GM18909 (cell line): ENCODE data around the gene UBE2H.
"Not testable (repeated sequence)": the region's sequence is repeated elsewhere in the genome, so short reads cannot be mapped to it uniquely, and the experiment has no call there.

Experiments
- ATAC-seq: cut with Tn5 transposase; IDR thresholded peaks from one replicate; pipeline ENCODE4 v1.9.1; 2021; ENCODE audit warnings: mild to moderate bottlenecking; ENCODE audit not compliant: unreplicated experiment, poor library complexity

The UBE2H gene

DNA sequence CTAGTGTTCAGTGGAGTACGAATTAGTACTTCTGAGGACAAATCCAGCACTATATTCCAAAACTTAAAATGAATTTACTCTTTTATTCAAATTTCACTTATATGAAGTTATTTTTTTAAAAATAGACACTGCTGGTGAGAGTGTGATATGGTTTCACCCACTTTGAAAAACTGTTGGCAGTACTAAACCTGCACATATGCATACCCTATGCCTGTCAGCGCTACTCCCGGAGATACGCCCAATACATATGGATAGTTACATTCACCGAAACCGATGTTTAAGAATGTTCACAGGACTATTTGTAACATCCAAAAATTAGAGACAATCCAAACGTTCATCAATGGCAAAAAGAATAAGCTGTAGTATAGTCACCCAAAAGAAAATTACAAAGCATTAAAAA, 69.6 kb downstream of the UBE2H start:
- no peak for ATAC-seq

DNA sequence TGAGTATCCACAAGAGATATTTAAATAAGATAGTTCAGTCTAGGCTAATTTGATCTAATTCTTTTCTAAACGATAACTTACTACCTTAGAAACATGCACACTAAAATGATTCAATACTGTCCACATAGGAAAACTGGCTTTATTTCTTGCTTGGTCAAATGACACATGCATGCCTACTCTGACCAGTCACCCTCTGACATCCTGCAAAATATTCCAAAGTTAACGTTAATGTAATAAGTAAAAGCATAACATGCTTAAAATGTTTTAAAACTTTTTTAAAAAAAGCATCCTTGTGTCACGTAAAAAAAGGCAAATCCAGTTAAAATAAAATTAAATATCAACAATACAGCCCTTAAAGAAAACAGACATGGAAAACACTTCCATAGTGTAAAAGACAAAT, 70.2 kb downstream of the UBE2H start:
- no peak for ATAC-seq

DNA sequence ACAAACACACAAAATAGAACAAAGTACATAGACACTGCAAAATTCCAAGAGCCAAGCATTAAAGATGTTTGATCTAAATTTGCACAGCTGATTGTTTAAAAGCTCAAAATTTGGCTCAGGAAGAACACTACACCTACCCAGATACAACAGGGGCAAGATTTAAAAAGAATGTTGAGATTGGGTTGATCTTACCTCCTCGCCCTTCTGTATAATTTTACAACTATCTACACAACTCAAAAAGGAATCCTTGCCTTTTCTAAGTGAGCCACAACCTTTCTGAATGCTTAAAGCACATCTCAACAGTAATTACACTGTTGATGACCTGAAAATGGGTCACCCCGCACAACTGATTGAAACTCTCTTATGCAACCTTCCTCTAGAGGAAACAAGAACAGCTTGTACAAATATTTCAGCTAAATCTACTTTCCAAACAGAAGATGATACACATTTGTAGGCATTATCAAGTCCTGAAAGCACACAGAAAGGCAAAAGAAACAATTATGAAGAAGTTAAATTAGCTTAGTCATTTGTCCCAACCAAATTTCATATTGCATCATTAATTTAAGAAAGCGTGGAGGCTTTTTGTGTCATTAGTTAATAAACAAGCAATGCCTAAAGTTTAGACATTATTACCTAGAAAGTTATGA, 75.5 kb downstream of the UBE2H start:
- no peak for ATAC-seq

DNA sequence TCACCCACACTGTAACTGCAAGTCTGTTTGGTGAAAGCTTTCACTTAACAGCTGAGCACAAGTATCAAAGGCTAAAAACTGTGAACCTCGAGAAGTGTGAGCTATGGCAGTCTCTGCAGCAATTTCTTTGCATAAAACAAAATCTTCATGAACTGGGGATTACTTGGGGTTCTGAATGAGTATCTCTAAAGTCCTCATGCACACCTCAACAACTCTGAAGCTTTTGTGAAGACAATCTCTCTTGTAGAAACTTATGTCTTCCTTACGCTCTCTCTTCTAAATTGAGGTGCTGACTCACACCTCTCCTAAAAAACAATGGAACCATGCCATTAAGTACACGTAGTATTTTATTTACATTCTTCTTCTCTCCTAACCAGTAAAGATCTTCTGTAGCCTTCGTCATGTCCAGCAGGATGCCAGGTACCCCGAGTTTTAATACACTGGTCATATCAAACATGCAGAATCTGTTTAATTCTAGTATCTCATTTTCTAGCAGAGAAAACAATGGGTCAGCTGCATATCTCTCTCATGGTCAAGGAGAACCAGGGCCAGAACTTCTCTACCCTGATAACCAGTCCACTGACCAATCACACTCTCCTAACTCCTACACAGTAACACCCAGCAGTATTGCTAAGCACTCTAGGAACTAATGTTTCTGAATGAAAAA, 76.9 kb downstream of the UBE2H start:
- ATAC-seq, result no peak

DNA sequence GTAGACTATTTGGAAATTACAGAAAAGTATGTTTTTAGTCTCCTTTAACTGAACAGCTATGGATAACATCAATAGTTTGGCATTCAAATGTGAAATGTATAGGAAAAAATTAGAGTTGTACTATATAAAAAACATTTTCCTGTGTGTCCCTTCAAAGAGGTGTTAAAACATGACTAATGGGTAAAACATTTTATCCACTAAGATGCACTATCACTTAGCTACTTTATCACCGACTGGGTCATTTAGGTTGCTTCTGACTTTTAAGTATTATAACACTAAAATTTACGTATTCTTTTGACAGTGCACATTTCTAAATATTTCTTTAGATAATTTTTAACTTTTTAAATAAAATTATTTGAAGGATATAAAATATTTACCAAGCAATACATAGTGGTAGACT, 77.6 kb downstream of the UBE2H start:
- no peak for ATAC-seq

DNA sequence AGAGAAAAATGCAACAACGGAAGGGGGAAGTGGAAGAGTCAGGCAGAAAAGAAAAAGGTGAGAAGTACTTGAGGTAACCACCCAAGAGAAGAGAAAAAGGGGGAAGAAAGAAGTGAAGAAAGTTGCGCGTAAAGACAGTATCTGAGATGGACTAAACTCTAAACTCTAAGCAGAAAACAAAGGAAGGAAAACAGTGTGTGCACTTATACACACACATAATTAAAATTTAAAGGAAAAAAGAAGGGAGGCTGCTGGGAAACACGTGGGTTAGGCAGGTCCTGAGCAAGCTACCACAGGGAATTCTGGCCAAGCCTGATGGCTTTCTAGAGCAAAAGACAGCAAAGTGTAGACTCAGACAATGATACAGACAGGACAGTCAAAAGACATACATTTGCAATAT, 78.0 kb downstream of the UBE2H start:
- ATAC-seq, result no peak

DNA sequence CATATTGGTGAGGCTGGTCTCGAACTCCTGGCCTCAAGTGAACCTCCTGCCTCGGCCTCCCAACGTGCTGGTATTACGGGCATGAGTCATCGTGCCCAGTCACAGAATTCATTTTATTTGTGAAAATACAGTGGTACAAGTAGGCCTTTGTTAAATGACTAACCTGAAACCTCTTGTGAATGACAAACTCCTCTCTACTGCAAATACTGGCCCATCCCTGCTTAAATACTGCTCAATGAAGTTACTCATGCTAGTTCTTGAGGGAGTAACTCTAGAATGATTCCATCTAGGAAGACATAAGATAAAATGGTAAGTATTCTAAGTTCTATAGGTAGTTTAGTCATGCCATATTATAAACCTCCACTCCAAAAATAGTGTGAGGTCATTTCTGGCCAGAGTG, 80.7 kb downstream of the UBE2H start:
- ATAC-seq, result no peak

DNA sequence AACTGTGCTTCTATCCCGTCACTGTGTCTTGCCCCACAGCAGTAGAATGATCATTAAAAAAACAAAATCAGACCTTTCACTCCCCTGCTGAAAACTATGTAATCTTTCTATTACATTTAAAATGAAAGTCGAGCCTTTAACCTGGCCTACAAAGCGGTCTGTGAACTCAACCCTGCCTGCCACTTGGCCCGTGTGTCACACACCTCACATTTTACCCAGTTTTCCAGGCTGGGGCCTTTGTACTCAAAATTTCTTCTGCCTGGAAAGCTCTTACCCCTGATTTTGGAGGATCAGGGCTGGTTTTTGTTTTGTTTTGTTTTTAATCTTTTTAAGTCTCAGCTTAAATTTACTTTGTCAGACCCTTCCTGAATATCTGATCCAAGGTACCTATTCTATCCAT, 82.1 kb downstream of the UBE2H start:
- ATAC-seq, result no peak

DNA sequence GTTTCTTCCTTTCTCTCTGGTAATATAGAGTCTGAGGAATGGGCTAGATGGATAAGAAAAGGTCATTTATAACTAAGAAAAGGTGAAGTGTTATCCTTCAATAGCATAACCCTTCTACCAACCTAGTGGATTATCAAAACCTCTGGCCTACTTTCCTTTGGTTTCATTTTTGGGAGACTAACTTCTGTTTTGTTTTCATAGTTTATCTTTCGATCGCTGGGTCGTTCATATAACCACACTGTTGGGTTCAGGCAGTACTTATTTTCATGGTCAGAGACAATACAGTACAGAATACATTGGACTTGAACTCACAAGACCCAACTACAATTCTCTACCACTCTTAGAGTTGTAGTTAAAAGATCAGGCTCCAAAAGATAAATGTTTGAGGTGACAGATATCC, 86.5 kb downstream of the UBE2H start:
- ATAC-seq, result no peak

DNA sequence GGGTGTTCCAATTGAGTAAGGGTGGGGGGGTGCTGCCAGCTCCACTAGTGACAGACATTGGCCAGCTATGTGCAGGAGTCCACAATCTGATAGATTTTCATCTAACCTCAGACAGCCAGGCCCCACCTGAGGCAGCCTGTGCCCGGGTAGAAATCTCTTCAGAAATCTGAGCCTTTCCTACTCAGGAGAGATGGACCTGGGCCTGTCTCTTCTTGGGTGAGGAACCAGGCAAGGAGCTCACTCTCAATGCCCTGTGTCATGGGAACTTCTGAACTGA, 86.9 kb downstream of the UBE2H start:
- no peak for ATAC-seq

DNA sequence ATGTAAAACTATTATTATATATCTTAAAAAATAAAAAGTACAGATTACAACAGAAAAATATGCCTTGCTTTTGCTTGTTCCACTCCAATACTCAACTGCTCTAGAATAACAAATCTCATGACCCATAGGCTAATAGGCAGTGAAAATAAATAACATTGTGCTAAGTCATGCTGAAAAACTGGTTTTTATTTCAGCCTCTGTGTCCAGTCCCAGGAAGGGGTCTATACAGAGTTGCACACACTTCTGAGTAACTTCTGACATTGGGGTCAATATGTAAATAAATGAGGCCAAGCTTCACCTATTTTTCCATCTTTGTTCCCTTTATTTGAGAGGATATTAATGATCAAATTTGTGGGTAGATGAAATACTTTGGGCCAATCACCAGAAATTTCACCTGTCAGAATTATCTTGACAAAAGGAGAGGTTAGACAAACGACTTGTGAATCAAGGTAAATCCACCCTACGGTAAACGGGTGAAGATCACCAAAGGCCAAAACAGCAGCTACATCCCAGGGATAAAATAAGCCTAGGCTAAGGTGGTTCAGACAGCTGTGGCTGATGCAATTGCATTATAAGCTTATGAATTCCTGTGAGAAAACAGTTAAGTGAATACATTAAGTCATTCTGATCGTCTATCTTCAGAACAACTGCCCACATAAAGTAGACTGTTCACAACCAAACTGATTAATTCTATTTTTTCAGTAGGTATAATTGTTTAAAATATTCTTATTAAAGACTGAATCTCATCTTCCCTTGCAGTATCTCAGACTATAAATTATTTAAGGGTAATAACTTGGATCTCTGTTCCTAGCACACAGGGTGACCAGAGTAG, 87.5 kb downstream of the UBE2H start:
- ATAC-seq, result no peak

DNA sequence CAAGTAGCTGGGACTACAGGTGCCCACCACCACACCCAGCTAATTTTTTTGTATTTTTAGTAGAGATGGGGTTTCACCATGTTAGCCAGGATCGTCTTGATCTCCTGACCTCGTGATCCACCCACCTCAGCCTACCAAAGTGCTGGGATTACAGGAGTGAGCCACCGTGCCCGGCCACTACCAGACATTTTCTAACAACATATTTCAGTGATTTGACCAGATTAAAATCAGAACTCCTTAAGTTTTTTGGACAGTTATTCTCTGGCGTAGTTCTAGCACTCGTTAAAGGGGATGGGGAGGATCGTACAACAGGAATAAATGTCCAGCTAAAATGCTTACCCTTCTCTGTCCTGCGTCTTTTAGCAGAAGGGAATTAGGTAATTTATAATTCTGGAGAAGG, 88.1 kb downstream of the UBE2H start:
- ATAC-seq, result not testable (repeated sequence)

DNA sequence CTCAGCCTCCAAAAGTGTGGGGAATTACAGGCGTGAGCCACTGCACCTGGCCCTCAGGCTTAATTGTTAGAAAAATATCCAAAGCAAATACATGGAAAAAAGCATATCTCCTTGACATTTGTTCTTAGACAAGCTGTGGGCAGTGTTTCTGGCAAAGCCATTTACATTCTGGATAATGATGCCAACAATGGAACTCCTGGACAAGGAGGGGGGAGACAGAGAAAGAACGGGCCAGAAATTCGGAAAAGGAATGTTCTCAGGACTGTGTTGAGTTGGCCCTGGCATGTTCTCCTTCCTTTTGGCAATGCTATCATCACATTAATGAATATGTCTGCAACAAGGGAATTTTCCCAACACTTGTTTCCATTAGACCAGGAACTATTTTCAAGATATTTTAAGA, 88.7 kb downstream of the UBE2H start:
- no peak for ATAC-seq

DNA sequence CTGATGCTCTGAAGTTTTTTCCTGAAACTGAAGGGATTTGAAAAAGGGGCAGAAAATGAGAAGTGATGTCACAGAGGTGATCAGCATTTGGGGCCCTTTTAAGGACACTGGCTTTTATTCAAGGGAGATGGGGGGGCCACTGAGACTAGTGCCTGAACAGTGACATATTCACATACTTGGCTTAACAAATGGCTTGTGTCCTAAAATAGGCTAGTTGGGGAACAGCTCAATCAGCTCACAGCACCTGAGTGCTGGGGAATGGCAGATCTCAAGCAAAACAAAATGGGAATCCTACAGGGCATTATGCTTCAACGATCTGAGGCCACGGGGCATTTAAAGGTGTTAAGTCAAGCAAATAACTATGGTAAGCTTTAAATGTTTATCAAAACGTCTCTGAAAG, 90.1 kb downstream of the UBE2H start:
- no peak for ATAC-seq

DNA sequence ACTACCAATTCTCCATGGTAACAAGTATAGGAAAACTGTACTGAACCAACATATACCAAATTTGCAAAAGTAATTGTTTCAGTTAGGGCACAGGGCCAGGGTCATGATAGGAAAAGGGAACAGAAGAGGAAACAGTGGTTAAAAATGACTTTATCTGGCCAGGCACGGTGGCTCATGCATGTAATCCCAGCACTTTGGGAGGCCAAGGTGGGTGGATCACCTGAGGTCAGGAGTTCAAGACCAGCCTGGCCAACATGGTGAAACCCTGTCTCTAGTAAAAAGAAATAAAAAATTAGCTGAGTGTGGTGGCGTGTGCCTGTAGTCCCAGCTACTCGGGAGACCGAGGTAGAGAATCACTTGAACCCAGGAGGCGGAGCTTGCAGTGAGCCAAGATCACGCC, 92.0 kb downstream of the UBE2H start:
- not testable (repeated sequence) for ATAC-seq

DNA sequence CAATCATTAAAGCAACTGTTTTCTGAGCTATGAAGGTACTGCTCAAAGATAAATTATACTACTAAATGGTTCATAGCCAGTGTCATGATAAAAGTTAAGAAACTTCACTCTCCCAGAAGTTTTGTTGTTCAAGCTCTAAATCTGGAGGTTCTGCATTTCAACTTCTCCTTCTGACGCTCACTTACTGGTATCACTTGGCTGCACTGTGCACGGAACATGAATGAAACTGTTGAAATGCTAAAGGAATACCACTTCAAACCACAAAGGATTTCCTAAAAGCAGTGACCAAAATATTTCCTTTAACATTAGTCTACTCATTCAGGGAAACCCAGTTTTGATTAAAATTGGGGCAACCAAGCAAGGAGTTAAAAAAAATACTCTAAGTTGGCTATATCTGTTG, 93.6 kb downstream of the UBE2H start:
- ATAC-seq, result no peak

DNA sequence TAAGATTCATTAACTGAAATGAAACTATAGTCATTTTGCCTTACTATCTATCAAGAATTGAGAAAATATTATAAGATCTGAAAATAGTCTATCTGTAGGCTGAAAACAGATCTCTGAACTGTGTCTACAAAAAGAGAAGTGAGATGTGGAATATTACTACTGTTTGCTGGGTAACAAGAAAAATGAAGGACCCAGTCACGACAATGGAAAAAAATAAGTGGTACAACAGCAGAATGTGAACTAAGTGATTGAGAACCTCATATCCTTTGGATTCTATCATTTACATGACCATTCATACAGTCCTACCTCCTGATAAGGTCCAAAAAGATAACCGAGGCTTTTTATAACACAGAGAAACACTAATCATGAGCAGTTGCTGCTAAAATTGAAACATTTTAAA, 94.3 kb downstream of the UBE2H start:
- no peak for ATAC-seq

DNA sequence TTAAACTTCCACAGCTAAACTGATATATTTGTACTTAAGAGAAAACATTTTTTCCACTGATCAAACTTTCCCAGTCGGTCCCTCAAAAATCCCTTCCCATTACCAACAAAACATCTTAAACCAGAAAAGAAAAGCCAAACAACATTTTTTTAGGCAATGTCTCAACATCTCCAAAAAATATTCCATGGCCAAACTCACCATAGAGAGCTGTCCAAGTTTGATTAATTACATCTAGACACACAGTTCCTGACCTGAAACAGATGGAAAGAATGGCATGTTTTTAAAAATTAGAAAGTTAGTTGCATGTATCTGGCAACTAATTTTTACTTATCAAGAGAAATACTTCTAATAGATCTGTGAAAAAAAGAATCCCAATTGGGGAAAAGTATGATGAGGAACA, 95.4 kb downstream of the UBE2H start:
- ATAC-seq, result no peak

DNA sequence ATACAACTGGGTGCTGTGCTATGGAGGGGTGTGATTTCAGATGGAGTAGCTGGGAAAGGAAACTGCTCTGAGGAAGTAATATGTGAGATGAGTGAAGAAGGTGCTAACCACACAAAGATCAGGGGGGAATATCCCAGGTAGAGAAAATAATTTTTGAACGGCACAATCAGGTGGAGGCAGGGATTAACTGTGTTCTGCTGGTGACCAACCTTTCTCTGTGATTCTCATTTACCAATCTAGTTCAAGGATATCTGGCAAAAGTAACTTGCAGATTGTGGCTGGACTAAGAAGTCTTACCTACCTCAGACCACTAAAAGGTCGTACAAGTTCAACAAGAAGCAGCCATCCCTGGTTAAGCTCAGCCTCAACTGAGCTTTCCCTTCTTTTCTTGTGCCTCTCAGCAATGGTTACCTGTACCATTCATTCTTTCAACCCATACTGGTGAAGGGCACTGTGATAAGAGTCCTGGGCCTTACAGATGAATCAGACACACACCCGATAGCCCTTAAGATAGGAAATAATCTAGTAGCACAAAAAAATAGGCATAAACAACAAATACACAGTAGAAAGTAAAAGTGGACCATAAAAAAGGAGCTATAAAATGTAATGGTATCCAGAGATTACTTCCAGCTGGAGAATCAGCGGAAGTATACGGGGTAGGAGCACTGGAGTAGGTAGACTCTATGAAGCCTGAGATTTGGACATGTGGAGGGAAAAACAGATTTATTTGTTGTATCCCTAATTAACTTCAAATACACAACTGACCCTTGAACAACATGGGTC, 96.6 kb downstream of the UBE2H start:
- ATAC-seq, result no peak

DNA sequence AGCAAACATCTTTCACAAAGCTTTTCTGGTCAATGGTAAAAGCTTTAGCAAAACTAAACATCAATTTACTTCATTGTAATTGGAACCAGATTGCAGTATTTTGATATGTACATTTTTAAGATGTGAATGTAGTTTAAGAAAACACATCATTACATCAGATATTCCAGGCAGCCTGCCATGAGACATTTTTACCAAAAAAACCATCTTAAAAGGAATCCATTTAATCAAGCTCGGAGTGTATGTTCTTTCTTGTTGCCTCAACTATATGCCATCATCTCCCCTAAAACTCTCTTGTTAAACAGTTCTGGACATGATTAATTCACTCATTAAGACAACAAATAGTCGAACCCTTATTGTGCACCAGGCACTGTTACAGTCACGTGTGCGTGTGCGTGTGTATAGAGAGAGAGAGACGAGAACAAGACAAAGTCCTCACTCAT, 97.5 kb downstream of the UBE2H start:
- no peak for ATAC-seq

DNA sequence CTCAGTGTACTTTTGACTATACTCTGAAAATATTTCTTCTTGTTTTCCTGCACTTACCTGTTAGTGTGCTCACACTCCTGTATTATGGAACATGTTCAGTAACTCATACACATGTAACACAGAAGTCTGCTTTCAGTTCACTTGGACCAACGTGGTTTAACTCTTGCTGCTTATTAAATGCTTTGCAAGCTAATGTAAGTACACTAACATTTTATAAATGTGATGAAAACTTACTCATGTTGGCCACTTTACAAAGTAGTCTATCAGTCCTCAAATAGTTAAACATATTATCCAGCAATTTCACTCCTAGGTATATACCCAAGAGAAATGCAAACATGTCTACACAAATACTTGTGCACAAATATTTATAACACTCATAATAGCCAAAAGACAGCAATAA, 98.4 kb downstream of the UBE2H start:
- ATAC-seq, result no peak
